Measurements from ENCODE around the gene CSRP2.

CSRP2 gene

DNA sequence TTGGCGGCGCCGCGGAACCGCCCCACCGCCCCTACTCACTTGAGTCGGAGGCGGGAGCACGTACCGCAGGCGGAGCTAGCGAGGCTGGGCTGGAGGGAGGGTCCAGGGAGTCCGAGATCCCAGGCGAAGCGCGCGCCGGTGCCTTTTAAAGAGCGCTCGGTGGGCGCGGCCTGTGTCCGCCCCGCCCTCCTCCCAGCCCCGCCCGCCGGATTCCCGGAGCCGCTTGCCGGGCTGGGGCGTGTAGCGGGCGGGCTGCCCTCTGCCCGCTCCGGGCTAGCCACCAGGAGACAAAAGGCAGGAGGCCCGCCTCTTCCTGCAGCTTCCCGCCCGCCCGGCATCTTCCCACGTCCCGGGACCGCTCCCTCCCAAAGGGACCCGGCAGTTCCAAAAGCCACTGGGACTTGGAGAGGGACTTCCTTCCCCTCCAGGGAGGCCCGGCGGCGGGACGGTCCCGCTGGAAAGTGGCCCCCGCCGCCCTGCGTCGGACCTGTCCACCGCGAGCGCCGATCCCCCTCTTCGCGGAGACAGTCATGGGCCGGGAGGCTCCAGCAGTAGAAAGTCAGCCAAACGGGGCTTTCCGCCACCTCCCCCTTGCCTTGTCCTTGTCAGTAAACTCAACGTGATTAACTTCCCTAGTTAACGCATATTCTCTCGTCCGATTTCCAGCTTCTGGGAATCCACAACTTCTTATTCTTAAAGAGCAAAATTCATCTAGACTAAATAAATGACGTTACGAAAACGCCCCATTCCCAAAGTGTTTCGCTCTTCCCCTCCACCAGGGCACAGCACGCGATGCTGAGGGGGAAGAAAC lies at the start of gene CSRP2:
CSRP2 (minus strand) TSS at position 121 of the 811 bp plus-strand sequence. CDS start 12,759 bp downstream, outside the sequence.
- in situ Hi-C loops (cut with MboI; ENCODE audit: low sequenced_read_pairs): no loop called here

DNA sequence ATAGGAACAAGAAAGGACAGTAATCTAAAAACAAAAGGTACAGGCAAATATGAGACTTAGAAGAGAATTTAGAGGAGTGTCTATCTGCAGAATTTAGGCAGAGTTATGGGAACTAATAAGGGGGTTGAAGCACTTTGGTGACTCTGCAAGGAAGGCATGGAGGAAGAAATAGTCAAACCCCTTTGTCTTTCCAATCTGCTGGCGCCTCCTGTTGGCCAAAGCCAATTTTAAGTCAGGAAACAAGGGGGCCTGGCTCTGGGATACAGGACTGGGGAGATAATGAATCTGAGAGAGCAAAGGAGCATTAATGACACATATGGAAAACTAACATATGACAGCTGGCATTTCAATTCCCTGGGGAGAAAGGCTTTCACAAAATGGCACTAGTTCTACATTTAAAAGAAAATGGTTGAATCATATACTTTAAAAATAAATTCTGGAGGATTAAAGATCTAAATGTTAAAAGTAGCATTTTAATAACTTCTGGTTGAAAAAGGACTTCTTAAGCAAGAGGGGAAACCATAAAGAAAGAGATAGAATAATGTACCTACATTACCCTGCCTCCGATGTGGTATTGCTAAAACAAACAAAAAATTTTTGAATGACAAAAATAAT lies 48.5 kb upstream of the CSRP2 start:
- in situ Hi-C loops (cut with MboI; ENCODE audit: low sequenced_read_pairs): no loop called here

DNA sequence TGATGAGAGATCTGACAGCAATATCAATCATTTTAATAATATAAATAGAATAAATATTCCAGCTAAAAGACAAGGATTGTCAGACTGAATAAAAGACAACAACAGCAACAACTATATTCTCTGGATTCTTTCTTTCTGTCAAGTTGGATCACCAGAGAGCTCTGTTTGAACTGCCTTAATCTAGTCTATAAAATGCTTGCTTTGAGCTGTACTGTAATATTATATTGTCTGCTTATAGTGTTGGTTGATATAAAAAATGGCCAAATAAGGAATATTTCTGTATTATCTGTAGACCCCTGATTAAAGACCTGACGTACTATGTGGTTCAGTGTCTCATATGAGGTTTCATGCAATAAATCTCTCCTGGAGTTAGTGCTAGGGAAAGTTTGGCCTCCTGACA lies 46.3 kb upstream of the CSRP2 start:
- in situ Hi-C loops (cut with MboI; ENCODE audit: low sequenced_read_pairs): no loop called here

DNA sequence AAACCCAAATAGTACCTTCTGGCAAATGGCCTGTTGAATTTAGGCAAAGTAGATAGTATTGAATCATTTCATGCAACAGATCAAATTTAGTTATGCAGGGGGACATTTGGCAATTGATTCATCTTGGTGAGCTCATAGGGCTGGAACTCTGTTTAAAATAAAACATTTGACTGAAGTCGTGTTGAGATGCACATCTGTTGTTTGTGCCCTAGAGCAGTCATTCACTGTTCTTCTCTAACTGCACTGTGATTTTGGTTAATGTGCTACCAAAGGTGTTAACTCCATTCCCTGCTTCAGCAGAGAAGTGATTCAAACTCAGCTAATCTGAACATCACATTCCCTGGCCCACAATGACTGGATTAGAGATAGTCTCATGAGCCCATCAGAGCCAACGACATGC lies 44.0 kb upstream of the CSRP2 start:
- in situ Hi-C loops (cut with MboI; ENCODE audit: low sequenced_read_pairs): loop anchor here (25.0 kb wide), 1 partner anchor 311 kb away; no protein-coding TSS in a partner anchor

DNA sequence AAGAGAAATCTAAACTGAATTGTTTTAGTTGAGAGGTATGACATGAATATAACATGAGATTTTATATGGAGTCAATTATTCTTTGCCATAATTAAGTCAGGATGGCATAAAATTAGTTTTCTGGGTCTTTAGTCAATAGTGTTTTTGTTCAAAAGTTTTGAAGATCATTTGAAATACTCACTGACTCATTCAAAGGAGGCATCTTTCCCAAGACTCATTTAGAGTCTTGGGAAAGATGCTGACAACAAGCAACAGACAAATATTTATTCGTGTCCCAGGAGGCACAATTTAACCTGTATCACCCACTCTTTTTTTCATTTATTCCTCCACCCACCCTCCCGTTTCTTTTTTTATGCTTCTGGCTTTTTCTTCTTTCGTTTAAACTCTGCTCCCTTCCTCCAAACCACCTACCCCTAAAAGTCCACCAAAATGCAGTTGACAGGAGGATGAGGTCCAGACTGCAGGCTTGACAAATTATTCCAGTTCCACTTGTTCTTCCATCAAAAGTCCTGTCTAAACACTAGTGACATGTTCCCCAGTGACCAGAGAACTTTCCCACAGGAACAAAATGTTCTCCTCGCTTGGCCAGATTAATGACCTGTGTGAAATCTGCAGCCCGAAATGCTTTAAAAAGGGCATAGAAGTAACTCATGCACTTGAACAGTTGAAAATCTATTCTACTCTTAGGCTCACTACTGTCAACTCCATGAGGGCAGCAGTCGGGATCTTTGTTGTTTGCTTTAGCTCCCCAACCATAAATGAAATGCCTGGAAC lies 43.3 kb upstream of the CSRP2 start:
- in situ Hi-C loops (cut with MboI; ENCODE audit: low sequenced_read_pairs): loop anchor here (25.0 kb wide), 1 partner anchor 310 kb away; no protein-coding TSS in a partner anchor

DNA sequence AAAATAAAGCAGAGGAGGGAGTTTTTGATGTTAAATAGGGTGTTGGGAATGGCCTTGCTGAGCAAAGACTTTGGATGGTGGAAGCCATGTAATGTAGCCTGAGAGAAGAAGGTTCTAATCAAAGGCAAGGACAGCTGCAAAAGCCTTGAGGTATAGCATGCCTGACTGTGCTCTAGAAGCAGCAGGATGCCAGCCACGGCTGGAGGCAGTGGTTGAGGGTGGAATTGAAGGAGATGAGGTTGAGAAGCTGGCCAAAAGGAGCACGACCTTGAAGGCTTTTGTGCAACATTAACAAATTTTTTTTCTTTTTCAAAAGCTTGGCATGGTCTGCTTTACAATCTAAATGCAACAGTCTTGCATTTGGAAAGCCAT lies 42.3 kb upstream of the CSRP2 start:
- in situ Hi-C loops (cut with MboI; ENCODE audit: low sequenced_read_pairs): loop anchor here (25.0 kb wide), 1 partner anchor 309 kb away; no protein-coding TSS in a partner anchor

DNA sequence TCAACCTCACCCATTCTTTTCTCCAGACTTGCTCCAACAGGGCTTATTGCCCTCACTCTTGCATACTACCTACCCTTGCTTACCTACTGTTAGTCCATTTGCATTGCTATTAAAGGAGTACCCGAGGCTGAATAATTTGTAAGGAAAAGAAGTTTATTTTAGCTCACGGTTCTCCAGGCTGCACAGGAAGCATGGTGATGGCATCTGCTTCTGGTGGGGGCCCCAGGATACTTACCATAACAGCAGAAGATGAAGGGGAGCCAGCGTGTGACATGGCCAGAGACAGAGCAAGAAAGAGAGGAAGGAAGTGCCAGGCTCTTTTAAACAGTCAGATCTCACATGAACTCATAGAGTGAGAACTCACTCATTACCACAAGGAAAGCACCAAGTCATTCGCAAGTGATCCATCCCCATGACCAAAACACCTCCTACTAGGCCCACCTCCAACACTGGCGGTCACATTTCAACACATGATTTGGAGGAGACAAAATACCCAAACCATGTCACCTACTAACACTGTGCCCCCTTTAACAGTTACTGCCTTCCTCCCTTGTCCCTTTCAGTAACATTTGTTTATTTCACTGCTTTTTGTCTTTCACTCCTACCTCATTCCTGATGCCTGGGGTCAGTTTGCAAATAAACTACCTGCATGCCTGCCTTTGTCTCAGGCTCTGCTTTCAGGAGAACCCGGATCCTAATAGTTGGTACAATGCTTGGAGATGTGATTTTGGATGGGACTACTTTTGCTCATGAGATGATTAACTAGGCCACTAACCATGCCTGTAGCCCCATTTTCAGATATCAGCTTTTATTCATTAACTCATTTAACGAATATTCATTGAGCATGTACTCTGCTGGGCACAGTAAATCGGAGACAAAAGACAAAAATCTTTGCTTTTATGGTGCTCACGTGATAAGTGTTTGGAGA lies 41.6 kb upstream of the CSRP2 start:
- in situ Hi-C loops (cut with MboI; ENCODE audit: low sequenced_read_pairs): loop anchor here (25.0 kb wide), 1 partner anchor 308 kb away; no protein-coding TSS in a partner anchor

DNA sequence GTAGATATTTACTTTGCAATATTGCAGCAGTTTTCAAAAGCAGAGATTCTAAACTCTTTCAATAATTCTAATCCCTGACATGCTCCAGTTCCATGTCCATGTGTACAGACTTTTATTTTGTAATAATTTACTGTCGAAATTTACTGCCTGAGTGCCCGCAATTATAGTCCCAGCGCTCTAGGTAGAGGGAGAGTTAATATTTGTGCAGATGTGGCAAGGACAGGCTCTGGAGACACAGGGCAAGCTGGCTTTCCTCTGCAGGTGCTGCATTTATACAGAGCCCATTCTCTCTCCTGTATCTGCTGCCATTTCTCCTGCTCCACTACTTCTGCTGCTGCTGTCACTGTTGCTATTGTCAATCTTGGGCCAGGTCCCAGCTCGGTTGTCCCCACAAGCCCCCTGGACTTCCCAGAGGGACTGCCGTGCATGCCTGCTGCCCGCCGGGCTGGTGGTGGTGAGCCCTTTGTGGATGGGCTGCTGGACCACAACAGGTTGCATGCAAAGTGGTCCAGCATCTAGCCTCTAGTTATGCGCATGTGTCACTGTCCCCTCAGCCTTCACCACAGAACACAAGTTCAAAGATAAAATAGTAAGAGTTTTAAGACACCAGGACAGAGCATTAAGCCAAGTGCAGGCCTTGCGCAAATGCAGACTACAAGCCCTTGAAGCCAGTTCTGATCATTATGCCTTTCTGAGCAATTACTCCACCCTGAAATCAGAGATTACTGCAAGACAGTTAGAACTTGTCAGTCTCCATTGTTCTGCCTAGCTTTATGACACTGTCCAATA lies 40.8 kb upstream of the CSRP2 start:
- in situ Hi-C loops (cut with MboI; ENCODE audit: low sequenced_read_pairs): loop anchor here (25.0 kb wide), 1 partner anchor 307 kb away; no protein-coding TSS in a partner anchor

DNA sequence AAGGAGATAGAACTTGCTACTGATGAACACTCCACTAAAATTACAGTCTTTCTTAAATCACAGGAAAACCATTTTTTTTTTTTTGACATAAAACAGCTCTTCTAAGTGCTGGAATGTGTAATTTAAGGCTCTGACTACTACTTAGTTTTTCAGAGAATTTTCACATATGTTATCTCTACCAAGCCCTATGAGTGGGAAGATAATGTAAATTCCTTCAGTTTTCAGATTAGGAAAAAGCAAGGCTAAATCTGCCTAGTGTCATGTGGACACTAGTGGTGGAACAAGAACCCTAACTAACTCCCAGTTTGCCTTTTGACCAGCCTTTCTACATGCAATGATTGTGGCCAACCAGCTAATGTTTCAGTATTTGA lies 37.3 kb upstream of the CSRP2 start:
- in situ Hi-C loops (cut with MboI; ENCODE audit: low sequenced_read_pairs): loop anchor here (25.0 kb wide), 1 partner anchor 304 kb away; no protein-coding TSS in a partner anchor

DNA sequence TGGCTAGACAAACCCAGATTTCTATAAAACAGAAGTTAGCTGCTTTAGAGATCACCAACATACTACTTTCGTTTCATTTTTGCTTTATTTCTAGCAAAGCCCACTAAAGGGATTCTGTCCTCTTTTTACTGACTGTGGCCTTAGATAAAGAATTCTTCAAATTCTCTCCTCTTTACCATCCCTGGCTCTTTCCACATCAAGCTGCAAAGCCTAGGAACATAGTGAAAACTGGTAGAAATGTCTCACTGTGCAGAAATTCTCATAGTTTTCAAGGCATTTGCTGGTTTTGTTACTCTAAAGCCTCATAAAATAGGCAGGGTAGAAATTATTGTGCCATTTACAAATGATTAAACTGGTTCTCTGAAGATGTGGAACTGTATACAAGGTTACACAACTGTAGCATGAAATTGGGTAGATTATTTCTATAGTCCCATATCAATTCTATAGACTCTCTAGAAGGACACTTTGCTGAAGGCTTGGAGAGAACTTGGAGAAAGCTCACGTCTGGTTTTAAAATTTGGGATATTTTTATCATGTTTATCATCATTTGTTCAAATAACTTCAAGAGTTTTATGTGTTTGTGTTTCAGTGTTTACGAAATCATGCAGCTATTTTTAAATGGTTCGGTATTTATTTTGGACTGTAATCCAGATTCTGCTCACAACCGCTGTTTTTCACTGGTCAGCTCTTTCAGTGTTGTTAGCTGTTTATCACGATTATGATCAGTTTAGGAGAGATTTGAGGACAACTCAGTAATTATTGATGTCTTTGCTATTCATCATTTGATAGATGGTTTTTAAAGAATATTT lies 36.7 kb upstream of the CSRP2 start:
- in situ Hi-C loops (cut with MboI; ENCODE audit: low sequenced_read_pairs): loop anchor here (25.0 kb wide), 1 partner anchor 303 kb away; no protein-coding TSS in a partner anchor

DNA sequence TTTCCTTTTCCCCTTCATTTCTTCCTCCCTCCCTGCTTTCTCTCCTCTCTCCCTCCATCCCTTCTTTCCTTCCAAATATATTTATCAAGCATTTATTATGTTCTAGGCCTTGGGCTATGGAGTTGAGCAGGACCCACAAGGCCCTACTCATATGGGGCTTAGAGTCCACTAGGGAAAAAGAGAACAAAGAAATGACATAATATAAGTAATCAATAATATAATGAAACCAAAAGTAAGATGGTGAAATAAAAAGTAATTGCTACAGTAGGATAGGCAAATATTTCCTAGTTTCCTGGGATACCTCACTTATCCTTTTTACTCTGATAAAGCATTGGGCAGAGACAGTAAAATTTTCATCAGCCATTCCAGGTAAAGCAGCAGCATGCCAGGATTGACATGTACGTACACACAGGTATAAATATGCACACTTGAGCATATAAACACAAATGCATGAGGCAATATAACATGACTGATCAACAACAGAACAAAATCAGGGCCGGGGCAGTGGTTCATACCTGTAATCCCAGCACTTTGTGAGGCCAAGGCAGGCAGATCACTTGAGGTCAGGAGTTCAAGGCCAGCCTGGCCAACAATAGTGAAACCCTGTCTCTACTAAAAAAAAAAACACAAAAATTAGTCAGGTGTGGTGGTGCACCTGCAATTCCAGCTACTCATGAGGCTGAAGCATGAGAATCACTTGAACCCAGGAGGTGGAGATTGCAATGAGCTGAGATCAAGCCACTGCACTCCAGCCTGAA lies 35.5 kb upstream of the CSRP2 start:
- in situ Hi-C loops (cut with MboI; ENCODE audit: low sequenced_read_pairs): loop anchor here (25.0 kb wide), 1 partner anchor 302 kb away; no protein-coding TSS in a partner anchor

DNA sequence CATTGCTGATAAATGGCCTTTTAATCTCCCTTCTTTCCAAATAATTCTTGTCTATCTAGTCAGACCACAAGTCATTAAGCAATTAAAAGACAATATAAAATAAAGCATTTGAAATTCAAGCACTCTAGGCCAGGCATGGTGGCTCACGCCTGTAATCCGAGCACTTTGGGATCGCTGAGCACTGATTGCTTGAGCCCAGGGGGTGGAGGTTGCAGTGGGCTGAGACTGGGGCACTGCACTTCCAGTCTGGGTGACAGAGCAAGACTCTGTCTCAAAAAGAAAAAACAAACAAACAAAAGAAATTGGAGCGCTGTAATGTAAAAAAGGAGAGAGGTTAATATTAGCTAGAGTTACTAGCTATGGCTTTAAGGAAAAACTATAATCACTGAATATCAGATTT lies 30.5 kb upstream of the CSRP2 start:
- in situ Hi-C loops (cut with MboI; ENCODE audit: low sequenced_read_pairs): loop anchor here (25.0 kb wide), 1 partner anchor 297 kb away; no protein-coding TSS in a partner anchor

DNA sequence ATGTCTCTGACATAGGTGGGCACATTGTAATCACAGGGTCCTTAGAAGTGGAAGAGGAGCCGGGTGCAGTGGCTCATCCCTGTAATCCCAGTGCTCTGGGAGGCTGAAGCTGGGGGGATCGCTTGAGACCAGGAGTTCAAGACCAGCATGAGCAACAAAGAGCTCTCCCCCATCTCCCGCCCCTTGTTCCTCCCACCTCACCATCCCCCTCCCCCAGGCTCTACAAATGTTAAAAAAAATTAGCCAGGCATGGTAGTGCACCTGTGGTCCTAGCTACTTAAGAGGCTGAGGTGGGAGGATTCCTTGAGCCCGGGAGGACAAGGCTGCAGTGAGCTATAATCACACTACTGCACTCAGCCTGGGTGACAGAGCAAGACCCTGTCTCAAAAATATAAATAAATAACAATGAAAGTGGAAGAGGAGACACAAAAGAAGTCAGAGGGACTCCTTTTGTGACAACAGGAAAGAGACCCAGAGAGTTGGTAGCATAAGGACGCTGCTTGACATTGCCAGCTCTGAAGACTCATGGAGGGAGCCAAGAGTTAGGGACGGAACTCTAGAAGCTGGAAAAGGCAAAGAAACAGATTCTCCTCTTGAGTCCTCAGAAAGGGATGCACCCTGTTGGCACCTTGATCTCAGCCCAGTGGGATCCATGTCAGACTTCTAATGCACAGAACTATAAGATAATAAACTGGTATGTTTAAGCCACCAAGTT lies 29.6 kb upstream of the CSRP2 start:
- in situ Hi-C loops (cut with MboI; ENCODE audit: low sequenced_read_pairs): loop anchor here (25.0 kb wide), 1 partner anchor 296 kb away; no protein-coding TSS in a partner anchor

DNA sequence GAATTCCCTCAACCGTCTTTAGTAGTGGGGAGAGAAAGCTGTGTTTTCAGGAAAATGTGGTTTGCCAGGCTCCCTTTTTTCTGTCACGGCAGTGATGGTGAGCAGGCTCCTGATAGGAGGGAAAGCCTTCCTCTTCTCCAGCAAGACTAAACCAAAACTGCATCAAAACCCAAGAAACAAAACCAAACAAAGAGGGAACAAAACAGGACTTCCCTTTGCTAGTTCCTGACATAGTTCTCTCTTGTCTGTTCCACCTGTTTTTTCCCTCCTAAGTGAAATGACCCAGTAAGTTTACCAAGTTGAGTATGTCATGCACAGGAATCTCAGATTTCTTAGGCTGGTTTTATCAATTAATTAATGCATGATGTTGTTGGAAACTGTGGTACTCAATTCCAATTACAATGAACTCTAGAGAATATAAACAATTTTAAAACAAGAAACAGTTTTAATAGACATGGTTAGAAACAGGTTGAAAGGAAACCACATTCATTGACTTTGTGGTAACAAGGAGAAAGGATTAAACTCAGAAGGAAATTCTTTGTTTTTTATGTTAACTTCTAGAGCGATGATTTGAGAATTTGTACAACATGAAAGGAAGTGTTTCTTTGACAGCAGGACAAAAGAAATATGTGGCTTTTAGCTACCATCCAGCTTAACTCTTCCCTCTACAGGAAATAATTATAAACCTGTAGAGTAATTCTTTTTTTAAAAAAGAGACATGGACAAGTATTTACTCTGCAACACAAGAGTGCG lies 23.0 kb upstream of the CSRP2 start:
- in situ Hi-C loops (cut with MboI; ENCODE audit: low sequenced_read_pairs): loop anchor here (25.0 kb wide), 1 partner anchor 290 kb away; no protein-coding TSS in a partner anchor

DNA sequence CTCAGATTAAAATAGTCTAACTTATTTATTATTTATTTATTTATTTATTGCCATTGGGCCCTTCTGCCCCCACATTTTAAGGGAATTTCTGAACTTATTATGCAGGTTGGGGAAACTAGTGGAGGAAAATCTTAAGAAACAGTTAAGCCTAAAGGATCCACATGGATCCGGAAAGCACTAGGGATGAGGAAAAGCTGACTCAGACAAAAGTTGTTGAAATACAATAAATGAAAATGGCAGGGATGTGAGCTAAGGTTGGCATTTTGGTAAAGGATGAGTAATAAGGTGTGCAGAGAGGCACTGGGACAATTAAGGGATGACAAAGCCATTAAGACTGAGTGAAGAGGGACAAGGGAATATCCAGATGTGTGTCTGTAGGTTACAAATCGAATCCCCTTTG lies 20.7 kb upstream of the CSRP2 start:
- in situ Hi-C loops (cut with MboI; ENCODE audit: low sequenced_read_pairs): no loop called here

DNA sequence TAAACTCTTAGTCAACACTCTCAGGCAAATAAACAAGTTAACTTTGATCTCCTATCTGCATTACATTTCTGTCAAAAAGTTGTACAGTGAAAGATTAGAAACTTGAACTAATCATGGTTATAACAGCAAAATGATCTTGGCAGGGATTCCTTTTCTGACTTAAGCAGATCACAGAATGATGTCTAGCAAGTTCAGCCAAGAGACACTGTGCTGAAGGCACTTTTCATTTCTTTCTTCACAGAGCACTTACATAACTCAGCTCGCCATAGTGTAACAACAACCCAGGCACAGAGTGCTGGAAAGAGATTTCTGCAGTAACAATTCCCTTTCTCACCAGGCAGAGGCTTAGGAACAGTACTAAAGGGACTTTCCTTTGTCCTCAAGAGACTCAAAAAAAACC lies 19.6 kb upstream of the CSRP2 start:
- in situ Hi-C loops (cut with MboI; ENCODE audit: low sequenced_read_pairs): no loop called here

Measured in HL-60/S4 (cell line).